GM12878 (cell line): Measurements from ENCODE around the gene ZNF512B. TPM values are rescaled to one million over a fixed set of nuclear protein-coding genes. Genes with fewer than 3 reads are reported as not detected.
A peak's percentile ranks its signal among the peaks of the same experiment; 100 is the strongest.

Source experiments
- ATAC-seq: fragments of 200-7000 bp; cut with Tn5 transposase; 3 replicates; pipeline ENCODE4 v1.9.1; 2020; ENCODE audit warnings: mild to moderate bottlenecking, moderate library complexity
- BruUV-seq: library from RNA; stranded (reverse); fragments of 400-500 nt; replicated peaks from 2 replicates; lab custom pipeline; 2021; lab: Mats Ljungman, UMichigan
- CTCF ChIA-PET: fragments of 300-600 bp; sonication (Branson Sonifier 250); formaldehyde crosslinking; extraction: SDS; loops from one replicate; lab custom pipeline; 2021; ENCODE audit warnings: inconsistent platforms; lab: Yijun Ruan, JAX
- POLR2A ChIA-PET: fragments of 350-600 bp; formaldehyde crosslinking; extraction: SDS; loops from one replicate; lab custom pipeline; 2021; ENCODE audit warnings: inconsistent platforms; lab: Charles Lee
- RAD21 ChIA-PET: fragments of 300-600 bp; sonication (Branson Sonifier 250); formaldehyde crosslinking; loops from one replicate; lab custom pipeline; 2023; ENCODE audit warnings: antibody characterized with exemption; ENCODE audit not compliant: unreplicated experiment; lab: Charles Lee
- SMC1A ChIA-PET: fragments of 300-600 bp; sonication (Branson Sonifier 250); formaldehyde crosslinking; loops from one replicate; lab custom pipeline; 2023; ENCODE audit not compliant: unreplicated experiment, uncharacterized antibody; lab: Charles Lee
- DNase-seq: peaks from one replicate; pipeline ENCODE4 v3.0.0-alpha.2; 2011; ENCODE audit warnings: low read depth, low spot score
- FAIRE-seq: peaks from 3 replicates; lab custom pipeline; 2011; peaks lifted over from hg19 to GRCh38; lab: Jason Lieb, UNC
- H2AFZ ChIP-seq: 2 replicates; pipeline ENCODE4 v1.6.0; 2011; ENCODE audit warnings: low read depth, low read length, control low read depth; ENCODE audit not compliant: control insufficient read depth
- H3K27ac ChIP-seq: 2 replicates; pipeline ENCODE4 v1.5.1; 2011; ENCODE audit warnings: control low read depth; ENCODE audit not compliant: control insufficient read depth, insufficient read depth
- H3K27me3 ChIP-seq, 2 experiments: replicated peaks in 1 of 2; 2 replicates each; pipeline versions ENCODE4 v1.6.0 to v1.6.1; 2011; ENCODE audit warnings: low read length in 1 of 2; ENCODE audit not compliant: control insufficient read depth in 2 of 2, insufficient read depth in 2 of 2
- H3K36me3 ChIP-seq, 2 experiments: 2 replicates each; pipeline ENCODE4 v1.5.1; 2011; ENCODE audit warnings: low read length in 1 of 2; ENCODE audit not compliant: control insufficient read depth in 2 of 2, insufficient read depth in 2 of 2
- H3K4me1 ChIP-seq: 2 replicates; pipeline ENCODE4 v1.6.1; 2011; ENCODE audit warnings: mild to moderate bottlenecking, low read length, moderate library complexity, mixed read lengths; ENCODE audit not compliant: control insufficient read depth, insufficient read depth
- H3K4me2 ChIP-seq: 2 replicates; pipeline ENCODE4 v1.6.0; 2011; ENCODE audit warnings: control low read depth; ENCODE audit not compliant: control insufficient read depth, insufficient read depth
- H3K4me3 ChIP-seq: fragments of 200-600 bp; sonication (generic); 2 replicates; pipeline ENCODE4 v1.5.1; 2016
- H3K79me2 ChIP-seq: 2 replicates; pipeline ENCODE4 v1.6.0; 2011; ENCODE audit warnings: low read length; ENCODE audit not compliant: control insufficient read depth, insufficient read depth
- H3K9ac ChIP-seq: 2 replicates; pipeline ENCODE4 v1.8.0; 2011; ENCODE audit warnings: low read length, control low read depth, mixed read lengths; ENCODE audit not compliant: control insufficient read depth, insufficient read depth
- H3K9me3 ChIP-seq: replicated peaks from 3 replicates; pipeline ENCODE4 v1.5.1; 2011; ENCODE audit warnings: mild to moderate bottlenecking, low read length; ENCODE audit not compliant: control insufficient read depth, insufficient read depth
- H4K20me1 ChIP-seq: 2 replicates; pipeline ENCODE4 v1.6.0; 2011; ENCODE audit not compliant: control insufficient read depth, insufficient read depth
- ATF3 ChIP-seq: IDR thresholded peaks from 2 replicates; pipeline ENCODE4 v1.6.1; 2011; ENCODE audit warnings: low read depth, mild to moderate bottlenecking, low read length, moderate library complexity, borderline replicate concordance; ENCODE audit errors: extremely low read depth
- CBX3 ChIP-seq: fragments of 200-600 bp; sonication (generic); IDR thresholded peaks from 2 replicates; pipeline ENCODE4 v1.6.1; 2016; ENCODE audit warnings: low read depth, borderline replicate concordance
- IKZF1 ChIP-seq: fragments of 450-650 bp; conservative IDR thresholded peaks from 2 replicates; pipeline ENCODE4 v1.6.1; 2017; ENCODE audit warnings: antibody characterized with exemption, mild to moderate bottlenecking
- NR2C2 ChIP-seq: IDR thresholded peaks from 2 replicates; pipeline ENCODE4 v1.6.1; 2011; ENCODE audit warnings: borderline replicate concordance, low read depth; ENCODE audit not compliant: control insufficient read depth, insufficient read length
- TCF3 ChIP-seq: IDR thresholded peaks from 2 replicates; pipeline ENCODE4 v1.6.1; 2012; ENCODE audit warnings: low read depth, mild to moderate bottlenecking, low read length, borderline replicate concordance; ENCODE audit not compliant: insufficient read depth
- ZBTB11 ChIP-seq: fragments of 450-650 bp; formaldehyde crosslinking; IDR thresholded peaks from 2 replicates; pipeline ENCODE4 v1.5.0; 2022; ENCODE audit warnings: mild to moderate bottlenecking, missing genetic modification characterization
- ZBTB33 ChIP-seq: fragments of 450-650 bp; IDR thresholded peaks from 2 replicates; pipeline ENCODE4 v1.6.1; 2017; ENCODE audit warnings: mild to moderate bottlenecking
- ZBTB40 ChIP-seq: fragments of 450-650 bp; IDR thresholded peaks from 2 replicates; pipeline ENCODE4 v1.6.1; 2016; ENCODE audit warnings: mild to moderate bottlenecking, moderate library complexity, borderline replicate concordance
- ZNF207 ChIP-seq: fragments of 450-650 bp; IDR thresholded peaks from 2 replicates; pipeline ENCODE4 v1.6.1; 2014; ENCODE audit warnings: antibody characterized with exemption, mild to moderate bottlenecking, borderline replicate concordance
- WGBS: methylation state at CpG from one replicate; pipeline ENCODE4 v1.1.6; 2016; ENCODE audit warnings: low lambda C conversion rate; ENCODE audit not compliant: insufficient replicate concordance, insufficient coverage; ENCODE audit errors: missing lambda C conversion rate; 5-methylcytosine and 5-hydroxymethylcytosine counted together
- in situ Hi-C: fragments of 300-500 bp; cut with MboI; formaldehyde crosslinking; loops from 9 replicates; pipeline ENCODE4 v1.14.3; 2018; ENCODE audit warnings: mixed read lengths
- intact Hi-C: fragments of 100-400 bp; cut with micrococcal nuclease; formaldehyde crosslinking; loops from one replicate; pipeline ENCODE4 v1.14.2; 2022; ENCODE audit not compliant: unreplicated experiment
- polyA plus RNA-seq, 11 experiments: library from polyadenylated mRNA; depleted of rRNA in 4 of 11; unstranded in 6 of 11; stranded (reverse) in 5 of 11; fragments of >200 nt; fragmentation: Nextera tagmentation in 4 of 11; fragmentation: Illumina TruSeq in 1 of 11; extraction: Ambion mirVana in 4 of 11; extraction: Trizol in 1 of 11; gene quantifications; 1 replicate in 1 of 11; 2 replicates in 10 of 11; pipeline versions ENCODE4 v1.2.1 to v1.2.3, GENCODE V29; 2011 to 2016; ENCODE audit warnings: inconsistent platforms in 2 of 11, missing spikeins in 2 of 11, low read depth in 1 of 11
- total RNA-seq, 4 experiments: library from RNA; depleted of rRNA in 3 of 4; stranded (reverse); fragments of >200 nt in 3 of 4; fragmentation: Illumina TruSeq in 1 of 4; extraction: Trizol in 1 of 4; gene quantifications; 2 replicates each; pipeline versions ENCODE4 v1.2.1 to v1.2.3, GENCODE V29; 2013 to 2021

ZNF512B gene
- total and polyA plus RNA-seq, 10 of the 15 experiments (the other 5 are each of a cell fraction or from before 2014, with no cell fraction given) = 0.06 to 23.9 (median 4.0) TPM

- Histone ChIP-seq H3K27me3 (no peaks in the 10 kb centered on the region), H3K9me3 (no peaks in the 10 kb centered on the region), H3K27ac (peak within 1 kb of the TSS; percentile 92), H3K9ac (peak within 1 kb of the TSS; percentile 75), H4K20me1 (no peaks in the 10 kb centered on the region), H3K36me3 (peaks cover 3 to 10% of the 10 kb centered on the region in 2 experiments), H3K4me1 (peaks cover 23% of the 10 kb centered on the region), H2AFZ (peak within 1 kb of the TSS; percentile 5; the same call in 1 of the 2 replicates), H3K4me3 (peak within 1 kb of the TSS; percentile 96), H3K79me2 (peaks cover 64% of the 10 kb centered on the region), H3K4me2 (peak within 1 kb of the TSS; percentile 79)
- intact Hi-C loops = loop anchor here (1.0 to 5.0 kb wide), 3 partner anchors 30 to 76 kb away; no protein-coding TSS in a partner anchor
- BruUV-seq = no TSS peak
- in situ Hi-C loops = no loop called here
- FAIRE-seq = peak; percentile 95
- RAD21 ChIA-PET = interaction anchor here (0.6 to 4.4 kb wide), 14 partner anchors 22 to 443 kb away, joined by 3 to 92 read pairs (median 6); partner anchors contain the start of genes ARFRP1, C20orf204, PTK6 and UCKL1
- peak; percentile 83 for DNase-seq
- CTCF ChIA-PET = interaction anchor here (0.7 to 3.2 kb wide), 24 partner anchors 9 to 444 kb away, joined by 3 to 67 read pairs (median 5); partner anchors contain the start of genes C20orf204, HELZ2, OPRL1 and PTK6
- ATAC-seq = peak; percentile 68
- under 1% methylated on average over 58 of the region's 75 CpGs for WGBS
- SMC1A ChIA-PET = interaction anchor here (0.6 to 4.1 kb wide), 14 partner anchors 22 to 444 kb away, joined by 3 to 52 read pairs (median 4); partner anchors contain the start of genes C20orf204, PTK6 and UCKL1
- POLR2A ChIA-PET = interaction anchor here (0.6 to 4.1 kb wide), 13 partner anchors 22 to 117 kb away, joined by 3 to 63 read pairs (median 6); partner anchors contain the start of genes C20orf204, OPRL1, RGS19 and UCKL1
- TF ChIP-seq TCF3 (0 out of 2 replicates have a peak, but pooled peaks have one; percentile 37), ZBTB40 (peak; percentile 97), CBX3 (no peak), ZNF207 (peak; percentile 91; the same call in 1 of the 2 replicates), ATF3 (0 out of 2 replicates have a peak, but pooled peaks have one; percentile 52), IKZF1 (peak; percentile 94), ZBTB33 (no peak), NR2C2 (peak; percentile 70), ZBTB11 (CRISPR knock-in tag) (peak; percentile 29; the same call in 1 of the 2 replicates)
These were observed 11.3 kb upstream of the ZNF512B start, which contains the start of gene PRPF6 for GRCh38 chr20:63980806-63981728. Gene PRPF6, plus strand, starts transcription at chr20:63981132. Its CDS starts 114 bp downstream, at chr20:63981246.
